ENCODE measurements around the gene GATB.

The GATB gene

GRCh38 chr4:151652841-151653547 lies 107.8 kb downstream of the GATB start:
- no peak overlapping the region for H3K27ac Mint-ChIP-seq
- no peaks in the 10 kb centered on the region for H3K9me3 Mint-ChIP-seq
- H3K4me3 Mint-ChIP-seq: no peak overlapping the region
- peaks cover 25% of the 10 kb centered on the region for H3K36me3 Mint-ChIP-seq (ENCODE audit: low read depth)
- H3K4me1 Mint-ChIP-seq: peaks cover 20% of the 10 kb centered on the region
- no peak for DNase-seq
- peaks cover 8% of the 10 kb centered on the region for H3K27me3 Mint-ChIP-seq (ENCODE audit: low read depth, poor library complexity)
- TF ChIP-seq CTCF (IDR thresholded peaks at IDR 0.05): no peak

- H3K27ac Mint-ChIP-seq: no peak overlapping the region
- H3K4me1 Mint-ChIP-seq: peaks cover 5% of the 10 kb centered on the region
- H3K27me3 Mint-ChIP-seq (ENCODE audit: low read depth, poor library complexity): peaks cover 8% of the 10 kb centered on the region
- H3K9me3 Mint-ChIP-seq: no peaks in the 10 kb centered on the region
- H3K36me3 Mint-ChIP-seq (ENCODE audit: low read depth): peaks cover 24% of the 10 kb centered on the region
- no peak overlapping the region for H3K4me3 Mint-ChIP-seq
- no peak for DNase-seq
- TF ChIP-seq CTCF (IDR thresholded peaks at IDR 0.05): no peak
These were observed 109.3 kb downstream of the GATB start for GRCh38 chr4:151651496-151651895.

DNA sequence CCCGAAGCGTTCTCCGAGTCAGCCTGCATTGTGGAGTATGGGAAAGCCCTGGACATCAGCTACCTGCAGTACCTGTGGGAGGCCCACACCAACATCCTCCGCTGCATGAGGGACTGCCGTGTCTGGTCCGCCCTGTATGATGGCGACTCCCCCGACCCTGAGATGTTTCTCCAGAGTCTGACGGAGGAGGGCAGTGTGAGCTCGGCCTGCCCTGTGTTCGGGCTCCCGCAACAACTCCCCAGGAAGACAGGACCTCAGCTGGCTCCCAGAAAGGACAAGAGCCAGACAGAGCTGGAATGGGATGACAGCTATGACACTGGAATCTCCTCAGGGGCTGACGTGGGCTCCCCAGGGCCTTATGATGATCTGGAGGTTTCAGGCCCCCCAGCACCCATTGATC lies 111.3 kb downstream of the GATB start:
- Mint-ChIP-seq H3K27ac (no peak overlapping the region), H3K4me1 (peaks cover 5% of the 10 kb centered on the region), H3K4me3 (no peak overlapping the region)

GRCh38 chr4:151646322-151646721 lies 114.5 kb downstream of the GATB start:
- no peak for DNase-seq
- H3K27me3 Mint-ChIP-seq (ENCODE audit: low read depth, poor library complexity): peaks cover 2% of the 10 kb centered on the region
- H3K36me3 Mint-ChIP-seq (ENCODE audit: low read depth): peaks cover 18% of the 10 kb centered on the region
- no peak overlapping the region for H3K4me3 Mint-ChIP-seq
- peaks cover 7% of the 10 kb centered on the region for H3K4me1 Mint-ChIP-seq
- peak overlapping the region; percentile 36 for H3K27ac Mint-ChIP-seq
- no peak for TF ChIP-seq CTCF (IDR thresholded peaks at IDR 0.05)
- no peaks in the 10 kb centered on the region for H3K9me3 Mint-ChIP-seq

More for the DNA sequence above, 111.3 kb downstream of the GATB start:
- no peak for TF ChIP-seq CTCF (IDR thresholded peaks at IDR 0.05)
- DNase-seq: no peak
- Mint-ChIP-seq H3K27me3 (ENCODE audit: low read depth, poor library complexity) (peaks cover 8% of the 10 kb centered on the region), H3K36me3 (ENCODE audit: low read depth) (peaks cover 24% of the 10 kb centered on the region), H3K9me3 (no peaks in the 10 kb centered on the region)

GRCh38 chr4:151644622-151645021 lies 116.2 kb downstream of the GATB start:
- peak; percentile 59 for DNase-seq
- peaks cover 7% of the 10 kb centered on the region for H3K4me1 Mint-ChIP-seq
- peaks cover 9% of the 10 kb centered on the region for H3K36me3 Mint-ChIP-seq (ENCODE audit: low read depth)
- TF ChIP-seq CTCF (IDR thresholded peaks at IDR 0.05): peak; percentile 57
- no peak overlapping the region for H3K4me3 Mint-ChIP-seq
- H3K9me3 Mint-ChIP-seq: no peaks in the 10 kb centered on the region
- no peak overlapping the region for H3K27ac Mint-ChIP-seq
- H3K27me3 Mint-ChIP-seq (ENCODE audit: low read depth, poor library complexity): no peaks in the 10 kb centered on the region

GRCh38 chr4:151643564-151643963 lies 117.2 kb downstream of the GATB start:
- DNase-seq: no peak
- Mint-ChIP-seq H3K36me3 (ENCODE audit: low read depth) (peaks cover 4% of the 10 kb centered on the region), H3K27me3 (ENCODE audit: low read depth, poor library complexity) (no peaks in the 10 kb centered on the region), H3K27ac (no peak overlapping the region), H3K9me3 (no peaks in the 10 kb centered on the region), H3K4me1 (peaks cover 7% of the 10 kb centered on the region), H3K4me3 (no peak overlapping the region)
- TF ChIP-seq CTCF (IDR thresholded peaks at IDR 0.05): no peak
